GM12873 (cell line): ENCODE data around the gene RPL15.

Experiments
- CTCF ChIP-seq: IDR thresholded peaks from 2 replicates; pipeline ENCODE4 v1.5.1; 2012; ENCODE audit warnings: low read depth, mild to moderate bottlenecking, moderate library complexity, low read length, control low read depth; ENCODE audit not compliant: insufficient read depth; ENCODE audit errors: missing control alignments

RPL15 gene

GRCh38 chr3:23928524-23928923 lies 11.6 kb downstream of the RPL15 start:
- TF ChIP-seq CTCF: no peak

GRCh38 chr3:23931597-23931996 lies 14.7 kb downstream of the RPL15 start:
- no peak for TF ChIP-seq CTCF

- TF ChIP-seq CTCF: no peak
Observed at GRCh38 chr3:23932571-23932970, 15.6 kb downstream of the RPL15 start.

GRCh38 chr3:23934253-23934652 lies 17.3 kb downstream of the RPL15 start:
- no peak for TF ChIP-seq CTCF

- no peak for TF ChIP-seq CTCF
Observed at GRCh38 chr3:23937296-23937695, 20.4 kb downstream of the RPL15 start.

- no peak for TF ChIP-seq CTCF
Observed at GRCh38 chr3:23938688-23939087, 21.8 kb downstream of the RPL15 start.

- no peak for TF ChIP-seq CTCF
Observed at GRCh38 chr3:23940775-23941174, 23.8 kb downstream of the RPL15 start.
